Activated CD4-positive, CD25-positive, alpha-beta regulatory T cell treated with anti-CD3 and anti-CD28 coated beads, Interleukin-2, amount 50 U/mL, for 16 hours (primary cell): ENCODE results near the gene TUBB3.
"Not testable (repeated sequence)": the region's sequence is repeated elsewhere in the genome, so short reads cannot be mapped to it uniquely, and the experiment has no call there.

Source experiments
- DNase-seq: peaks from one replicate; pipeline ENCODE4 v3.0.0-alpha.2; 2020; ENCODE audit warnings: low read depth, low spot score

The TUBB3 gene

DNA sequence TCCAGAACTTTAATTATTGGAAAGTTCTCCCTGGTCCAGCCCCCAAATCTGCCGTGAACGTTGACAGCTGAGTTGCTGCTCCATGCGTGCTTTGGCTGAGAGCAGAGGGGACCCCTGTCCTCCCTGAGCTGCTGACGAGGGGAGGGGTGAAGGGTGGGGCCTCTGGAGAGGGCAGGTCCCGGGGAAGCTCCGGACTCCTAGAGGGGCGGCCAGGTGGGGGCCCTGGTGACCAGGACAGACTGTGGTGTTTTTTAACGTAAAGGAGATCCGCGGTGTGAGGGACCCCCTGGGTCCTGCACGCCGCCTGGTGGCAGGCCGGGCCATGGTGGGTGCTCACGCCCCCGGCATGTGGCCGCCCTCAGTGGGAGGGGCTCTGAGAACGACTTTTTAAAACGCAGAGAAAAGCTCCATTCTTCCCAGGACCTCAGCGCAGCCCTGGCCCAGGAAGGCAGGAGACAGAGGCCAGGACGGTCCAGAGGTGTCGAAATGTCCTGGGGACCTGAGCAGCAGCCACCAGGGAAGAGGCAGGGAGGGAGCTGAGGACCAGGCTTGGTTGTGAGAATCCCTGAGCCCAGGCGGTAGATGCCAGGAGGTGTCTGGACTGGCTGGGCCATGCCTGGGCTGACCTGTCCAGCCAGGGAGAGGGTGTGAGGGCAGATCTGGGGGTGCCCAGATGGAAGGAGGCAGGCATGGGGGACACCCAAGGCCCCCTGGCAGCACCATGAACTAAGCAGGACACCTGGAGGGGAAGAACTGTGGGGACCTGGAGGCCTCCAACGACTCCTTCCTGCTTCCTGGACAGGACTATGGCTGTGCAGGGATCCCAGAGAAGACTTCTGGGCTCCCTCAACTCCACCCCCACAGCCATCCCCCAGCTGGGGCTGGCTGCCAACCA, 4.4 kb upstream of the TUBB3 start, which contains the start of gene MC1R:
Gene MC1R, plus strand, starts transcription at position 410 of the 895 bp plus-strand sequence. Its CDS starts 397 bp downstream, at position 807.
- DNase-seq = no peak

DNA sequence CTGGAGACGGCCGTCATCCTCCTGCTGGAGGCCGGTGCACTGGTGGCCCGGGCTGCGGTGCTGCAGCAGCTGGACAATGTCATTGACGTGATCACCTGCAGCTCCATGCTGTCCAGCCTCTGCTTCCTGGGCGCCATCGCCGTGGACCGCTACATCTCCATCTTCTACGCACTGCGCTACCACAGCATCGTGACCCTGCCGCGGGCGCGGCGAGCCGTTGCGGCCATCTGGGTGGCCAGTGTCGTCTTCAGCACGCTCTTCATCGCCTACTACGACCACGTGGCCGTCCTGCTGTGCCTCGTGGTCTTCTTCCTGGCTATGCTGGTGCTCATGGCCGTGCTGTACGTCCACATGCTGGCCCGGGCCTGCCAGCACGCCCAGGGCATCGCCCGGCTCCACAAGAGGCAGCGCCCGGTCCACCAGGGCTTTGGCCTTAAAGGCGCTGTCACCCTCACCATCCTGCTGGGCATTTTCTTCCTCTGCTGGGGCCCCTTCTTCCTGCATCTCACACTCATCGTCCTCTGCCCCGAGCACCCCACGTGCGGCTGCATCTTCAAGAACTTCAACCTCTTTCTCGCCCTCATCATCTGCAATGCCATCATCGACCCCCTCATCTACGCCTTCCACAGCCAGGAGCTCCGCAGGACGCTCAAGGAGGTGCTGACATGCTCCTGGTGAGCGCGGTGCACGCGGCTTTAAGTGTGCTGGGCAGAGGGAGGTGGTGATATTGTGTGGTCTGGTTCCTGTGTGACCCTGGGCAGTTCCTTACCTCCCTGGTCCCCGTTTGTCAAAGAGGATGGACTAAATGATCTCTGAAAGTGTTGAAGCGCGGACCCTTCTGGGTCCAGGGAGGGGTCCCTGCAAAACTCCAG, 3.4 kb upstream of the TUBB3 start:
- DNase-seq = no peak

DNA sequence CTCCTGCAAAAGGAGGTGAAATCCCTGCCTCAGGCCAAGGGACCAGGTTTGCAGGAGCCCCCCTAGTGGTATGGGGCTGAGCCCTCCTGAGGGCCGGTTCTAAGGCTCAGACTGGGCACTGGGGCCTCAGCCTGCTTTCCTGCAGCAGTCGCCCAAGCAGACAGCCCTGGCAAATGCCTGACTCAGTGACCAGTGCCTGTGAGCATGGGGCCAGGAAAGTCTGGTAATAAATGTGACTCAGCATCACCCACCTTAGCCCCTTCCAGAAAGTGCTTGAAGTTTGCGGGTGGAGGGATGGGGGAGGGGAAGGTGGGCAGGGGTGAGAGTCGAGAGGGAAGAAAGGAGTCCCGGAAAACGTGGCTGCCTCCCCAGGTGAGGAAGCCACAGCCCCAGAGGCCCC, 2.4 kb upstream of the TUBB3 start:
- DNase-seq = no peak

DNA sequence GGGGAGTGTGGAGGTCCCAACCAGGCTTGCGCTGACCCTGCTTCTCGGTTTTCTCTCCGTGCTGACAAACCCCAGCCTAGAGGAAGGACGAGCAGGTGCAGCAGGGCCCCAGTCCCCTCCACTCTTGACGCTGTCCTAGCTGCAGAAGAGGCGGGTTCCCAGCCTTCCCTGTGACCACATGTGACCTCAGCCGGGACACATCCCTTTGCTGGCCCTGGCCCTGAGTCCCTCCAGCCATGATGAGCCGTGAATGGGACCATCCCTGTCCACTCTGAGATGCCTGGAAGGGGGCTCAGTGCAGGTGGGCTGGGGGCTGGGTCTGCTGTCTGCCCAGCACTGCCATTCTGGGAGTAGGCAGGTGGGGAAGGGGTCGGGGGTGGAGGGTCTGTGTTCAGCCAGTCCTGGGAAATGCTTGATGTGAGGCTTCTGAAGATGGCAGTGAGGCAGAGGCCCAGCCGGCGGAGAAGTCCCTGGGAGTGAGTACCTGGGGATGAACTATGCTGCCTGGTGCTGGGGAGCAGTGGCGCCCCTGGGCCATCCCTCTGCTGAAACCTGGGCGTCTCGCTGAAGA, 1.9 kb upstream of the TUBB3 start:
- no peak for DNase-seq

GRCh38 chr16:89921702-89922476, 1.3 kb upstream of the TUBB3 start:
- no peak for DNase-seq

DNA sequence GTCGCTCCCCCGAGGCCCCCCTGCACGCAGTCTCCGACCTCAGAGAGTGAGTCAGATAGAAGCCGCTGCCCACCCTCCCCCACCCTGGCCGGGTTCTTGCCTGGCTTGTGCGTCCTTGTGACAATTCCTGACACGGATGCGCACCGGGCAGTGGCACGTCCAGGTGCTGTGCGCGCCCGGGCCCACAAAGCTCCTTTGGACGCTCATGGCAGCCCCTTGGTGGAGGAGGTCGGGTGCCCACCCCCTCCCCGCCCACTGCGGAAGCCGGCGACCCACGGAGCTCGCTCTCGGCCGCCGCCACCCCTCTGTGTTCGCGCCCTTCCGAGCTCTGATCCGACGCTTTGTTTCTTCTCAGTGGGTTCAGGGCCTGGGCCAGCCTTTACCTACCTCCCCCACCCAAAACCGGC, 662 bp upstream of the TUBB3 start:
- no peak for DNase-seq

DNA sequence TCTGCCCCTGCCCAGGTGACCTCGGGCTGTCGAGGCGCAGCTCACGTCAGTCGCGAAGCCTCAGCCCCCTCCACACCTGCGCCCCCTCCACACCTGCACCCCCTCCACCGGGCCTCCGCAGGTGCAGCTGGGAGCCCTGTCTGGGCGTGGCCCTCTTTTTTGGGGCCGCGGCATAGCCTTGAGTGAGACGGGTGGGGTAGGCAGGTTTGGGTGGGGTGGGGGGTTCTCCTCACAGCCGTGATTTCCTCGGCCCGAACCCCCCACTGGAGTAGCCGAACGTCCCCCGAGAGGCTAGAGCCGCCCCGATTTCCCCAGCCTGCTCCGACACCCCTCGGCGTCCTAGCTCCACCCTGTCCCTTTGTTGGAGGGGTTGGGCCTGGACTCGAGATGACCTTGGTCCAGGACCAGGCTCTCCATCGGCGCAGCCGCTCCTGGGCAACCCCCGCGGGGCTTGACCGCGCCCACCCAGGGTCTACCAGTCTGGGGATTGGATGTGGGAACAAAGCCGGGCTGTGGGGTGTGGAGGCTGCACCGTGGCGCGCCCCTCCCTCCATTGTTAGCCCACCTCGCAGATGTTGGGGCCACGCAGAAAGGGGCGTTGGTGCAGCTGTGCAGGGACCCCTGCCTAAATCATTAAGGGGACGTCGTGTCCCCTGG, 626 bp downstream of the TUBB3 start:
- DNase-seq = no peak

- DNase-seq = no peak
Observed at GRCh38 chr16:89924297-89924924, 1.3 kb downstream of the TUBB3 start.

GRCh38 chr16:89924925-89925307, 1.8 kb downstream of the TUBB3 start:
- no peak for DNase-seq

DNA sequence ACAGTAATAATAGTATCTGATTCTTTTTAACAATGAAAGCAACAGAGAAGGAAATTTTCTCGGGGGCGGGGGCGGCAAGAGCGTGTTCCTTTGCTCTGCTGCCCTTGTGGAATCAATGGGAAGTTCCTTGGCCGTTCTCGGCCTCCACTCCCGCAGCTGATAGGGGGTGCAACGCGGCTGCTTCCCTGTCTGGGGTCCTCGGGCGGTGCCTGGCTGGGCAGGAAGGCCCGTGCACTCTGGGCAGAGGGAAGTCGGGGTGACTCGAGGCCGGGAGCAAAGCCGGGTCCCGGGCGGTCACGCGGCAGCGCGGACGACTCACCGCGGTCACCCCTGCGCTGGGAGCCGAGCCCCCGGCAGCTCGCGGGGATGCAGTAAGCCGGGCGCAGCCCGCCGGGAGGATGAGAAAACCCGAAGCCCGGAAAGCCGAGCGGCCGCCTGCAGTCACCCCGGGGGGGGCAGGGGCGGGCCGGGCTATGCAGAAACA, 2.5 kb downstream of the TUBB3 start:
- DNase-seq = no peak

DNA sequence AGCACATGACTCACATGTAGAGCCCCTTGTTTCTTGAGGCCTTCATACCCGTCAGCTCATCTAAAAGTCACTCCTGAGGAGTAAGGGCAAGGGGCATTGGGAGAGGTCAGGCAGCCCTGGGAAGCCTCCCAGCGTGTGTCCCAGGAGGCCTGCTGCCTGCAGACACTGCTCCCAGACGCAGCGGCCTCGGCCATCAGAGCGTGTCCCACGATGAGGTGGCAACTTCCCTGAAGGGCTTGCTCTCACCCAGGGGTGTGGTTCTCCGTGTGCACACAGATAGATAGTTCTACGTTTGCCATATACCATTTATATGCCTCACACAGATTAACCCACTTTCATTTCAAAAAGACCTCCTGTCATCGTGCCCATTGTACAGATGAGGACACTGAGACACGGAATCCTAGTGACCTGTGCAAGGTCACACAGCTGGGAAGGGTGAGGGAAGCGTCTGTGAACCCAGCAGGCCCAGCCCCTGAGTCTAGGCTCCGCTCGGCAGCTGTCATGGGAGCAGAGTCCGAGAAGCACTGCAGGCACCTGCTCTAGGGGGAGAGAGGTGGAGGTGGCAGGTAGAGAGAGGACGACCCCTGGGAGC, 8.3 kb downstream of the TUBB3 start:
- no peak for DNase-seq

DNA sequence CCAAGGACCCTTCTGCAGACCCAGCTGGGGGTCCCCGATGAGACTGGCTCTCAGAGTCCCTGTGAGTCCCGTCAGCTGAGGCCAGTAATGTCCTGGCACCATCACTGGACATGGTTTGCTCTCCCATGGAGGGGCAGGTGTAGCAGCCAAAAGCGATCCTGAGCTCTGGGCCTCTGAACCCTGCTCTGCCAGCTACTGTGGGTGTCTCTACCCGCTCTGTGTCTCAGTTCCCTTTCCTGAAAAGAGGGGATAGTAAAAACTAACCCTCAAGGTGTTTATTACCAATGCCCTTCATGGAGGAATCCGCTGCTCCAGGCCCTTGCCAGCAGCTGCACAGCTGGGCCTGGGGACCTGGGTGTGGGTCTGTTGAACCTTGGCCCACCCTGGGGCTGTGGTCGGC, 8.8 kb downstream of the TUBB3 start:
- no peak for DNase-seq

- DNase-seq = not testable (repeated sequence)
Observed at GRCh38 chr16:89934019-89934418, 10.9 kb downstream of the TUBB3 start.

GRCh38 chr16:89934611-89935553, 11.7 kb downstream of the TUBB3 start:
- DNase-seq = no peak

- DNase-seq = not testable (repeated sequence)
Observed at GRCh38 chr16:89935620-89936019, 12.5 kb downstream of the TUBB3 start.

GRCh38 chr16:89936034-89936433, 12.9 kb downstream of the TUBB3 start:
- no peak for DNase-seq

- no peak for DNase-seq
Observed at GRCh38 chr16:89936508-89936907, 13.4 kb downstream of the TUBB3 start.

- DNase-seq = no peak
Observed at GRCh38 chr16:89936981-89937380, 13.8 kb downstream of the TUBB3 start.
